Activated B cell treated with CpG ODN at 0.5 μM for 24 hours (primary cell): ENCODE data around the gene SCAMP4. TPM values are rescaled to one million over a fixed set of nuclear protein-coding genes. Genes with fewer than 3 reads are reported as not detected.

ENCODE experiments used
- ATAC-seq: fragments of 200-7000 bp; cut with Tn5 transposase; one replicate; pipeline ENCODE4 v1.10.0; 2021; ENCODE audit warnings: low read depth, mild to moderate bottlenecking, moderate library complexity
- CTCF ChIA-PET: fragments of 350-600 bp; sonication (Branson Sonifier 250); formaldehyde crosslinking; loops from one replicate; lab custom pipeline; 2021; ENCODE audit warnings: antibody characterized with exemption; lab: Charles Lee
- POLR2A ChIA-PET: fragments of 350-600 bp; sonication (Branson Sonifier 250); formaldehyde crosslinking; loops from one replicate; lab custom pipeline; 2021; ENCODE audit warnings: antibody characterized with exemption; lab: Charles Lee
- DNase-seq: peaks from one replicate; pipeline ENCODE4 v3.0.0; 2022
- H3K27ac Mint-ChIP-seq: one replicate; pipeline ENCODE4 v1.8.0; 2020; ENCODE audit warnings: mixed read lengths
- H3K27me3 Mint-ChIP-seq: one replicate; pipeline ENCODE4 v1.8.0; 2021; ENCODE audit warnings: mixed read lengths
- H3K36me3 Mint-ChIP-seq: one replicate; pipeline ENCODE4 v1.8.0; 2021; ENCODE audit warnings: low read depth, mixed read lengths
- H3K4me1 Mint-ChIP-seq: one replicate; pipeline ENCODE4 v1.8.0; 2021; ENCODE audit warnings: mixed read lengths
- H3K4me3 Mint-ChIP-seq: one replicate; pipeline ENCODE4 v1.8.0; 2020; ENCODE audit warnings: mild to moderate bottlenecking, mixed read lengths
- H3K9me3 Mint-ChIP-seq: one replicate; pipeline ENCODE4 v1.8.0; 2020; ENCODE audit warnings: mixed read lengths
- intact Hi-C: fragments of 100-400 bp; cut with micrococcal nuclease; formaldehyde crosslinking; loops from one replicate; pipeline ENCODE4 v1.15.1; 2024
- total RNA-seq: library from RNA; stranded (reverse); gene quantifications from 2 replicates; pipeline ENCODE4 v1.2.3, GENCODE V29; 2022
- TF ChIP-seq, protein P1 (sequence below): fragments of 200-600 bp; IDR thresholded peaks from one replicate; pipeline ENCODE4 v1.8.0; 2022; ENCODE audit warnings: antibody characterized with exemption, mild to moderate bottlenecking

The SCAMP4 gene
- total RNA-seq, 1 donor from 2014 or later, result 59.7 TPM

DNA sequence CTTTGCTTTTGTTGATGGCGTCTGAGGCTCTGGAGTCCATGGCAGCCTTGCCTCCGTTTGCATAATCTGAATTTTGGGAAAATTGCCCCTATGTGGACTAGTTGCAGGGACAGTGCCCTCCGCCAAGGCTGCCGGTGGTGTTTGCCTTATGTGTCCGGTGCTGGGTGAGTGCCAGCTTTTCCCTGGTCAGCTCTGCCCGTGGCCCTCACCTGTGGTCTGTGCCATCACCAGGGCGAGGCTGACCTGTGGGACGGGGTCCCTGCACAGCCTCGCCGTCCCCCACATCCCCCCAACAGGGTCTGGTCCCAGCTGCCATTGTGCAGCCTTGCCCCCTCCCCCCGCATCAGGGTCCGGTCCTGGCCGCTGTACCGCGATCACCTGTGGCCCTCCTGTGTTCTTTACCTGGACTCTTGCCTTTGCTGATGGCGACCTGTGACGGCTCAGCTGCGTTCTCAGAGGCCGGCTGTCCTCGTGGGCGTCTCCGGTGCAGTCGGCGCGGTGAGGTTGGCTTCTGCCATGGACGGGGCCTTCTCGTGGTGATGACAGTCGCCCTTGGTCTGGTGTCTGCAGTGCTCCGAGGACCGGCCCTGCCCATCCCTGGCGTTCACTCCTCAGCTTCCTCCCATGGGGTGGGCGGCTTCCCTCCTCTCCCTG is 48.4 kb downstream of the SCAMP4 start:
- H3K27ac Mint-ChIP-seq, result no peak overlapping the region
- no peaks in the 10 kb centered on the region for H3K9me3 Mint-ChIP-seq
- TF ChIP-seq, protein P1, sequence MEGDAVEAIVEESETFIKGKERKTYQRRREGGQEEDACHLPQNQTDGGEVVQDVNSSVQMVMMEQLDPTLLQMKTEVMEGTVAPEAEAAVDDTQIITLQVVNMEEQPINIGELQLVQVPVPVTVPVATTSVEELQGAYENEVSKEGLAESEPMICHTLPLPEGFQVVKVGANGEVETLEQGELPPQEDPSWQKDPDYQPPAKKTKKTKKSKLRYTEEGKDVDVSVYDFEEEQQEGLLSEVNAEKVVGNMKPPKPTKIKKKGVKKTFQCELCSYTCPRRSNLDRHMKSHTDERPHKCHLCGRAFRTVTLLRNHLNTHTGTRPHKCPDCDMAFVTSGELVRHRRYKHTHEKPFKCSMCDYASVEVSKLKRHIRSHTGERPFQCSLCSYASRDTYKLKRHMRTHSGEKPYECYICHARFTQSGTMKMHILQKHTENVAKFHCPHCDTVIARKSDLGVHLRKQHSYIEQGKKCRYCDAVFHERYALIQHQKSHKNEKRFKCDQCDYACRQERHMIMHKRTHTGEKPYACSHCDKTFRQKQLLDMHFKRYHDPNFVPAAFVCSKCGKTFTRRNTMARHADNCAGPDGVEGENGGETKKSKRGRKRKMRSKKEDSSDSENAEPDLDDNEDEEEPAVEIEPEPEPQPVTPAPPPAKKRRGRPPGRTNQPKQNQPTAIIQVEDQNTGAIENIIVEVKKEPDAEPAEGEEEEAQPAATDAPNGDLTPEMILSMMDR, result no peak
- no peak for ATAC-seq
- H3K36me3 Mint-ChIP-seq, result peaks cover 30% of the 10 kb centered on the region
- CTCF ChIA-PET, result no interaction called here
- intact Hi-C loops, result no loop called here
- no peak for DNase-seq
- H3K4me3 Mint-ChIP-seq, result no peak overlapping the region
- H3K27me3 Mint-ChIP-seq, result no peaks in the 10 kb centered on the region
- POLR2A ChIA-PET, result interaction anchor here (0.5 to 0.6 kb wide), 2 partner anchors 251 to 726 kb away, joined by 3 read pairs; no protein-coding TSS in a partner anchor
- H3K4me1 Mint-ChIP-seq, result peaks cover 23% of the 10 kb centered on the region

DNA sequence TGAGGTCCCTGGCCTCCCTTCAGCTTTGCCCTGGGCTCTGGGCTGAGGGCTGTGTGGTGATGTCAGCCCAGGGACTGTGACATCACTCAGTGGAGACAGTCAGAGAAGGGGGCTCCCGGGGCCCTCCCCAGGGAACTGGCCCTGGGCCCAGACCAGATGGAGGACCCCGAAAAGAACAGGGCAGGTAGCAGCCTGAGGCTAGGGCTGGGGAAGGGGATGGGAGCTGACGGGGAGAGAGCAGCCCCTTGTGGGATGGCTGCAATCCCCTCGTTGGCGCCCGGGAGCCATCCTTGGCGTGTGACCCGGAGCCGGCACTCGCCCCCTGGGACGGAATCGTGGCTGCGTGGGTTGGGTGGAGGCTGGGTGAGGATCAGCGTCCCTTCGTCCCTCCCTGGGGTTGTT is 49.3 kb downstream of the SCAMP4 start:
- DNase-seq, result no peak
- Mint-ChIP-seq H3K27me3 (no peaks in the 10 kb centered on the region), H3K36me3 (peaks cover 27% of the 10 kb centered on the region), H3K4me1 (peaks cover 19% of the 10 kb centered on the region), H3K27ac (no peak overlapping the region), H3K9me3 (no peaks in the 10 kb centered on the region), H3K4me3 (no peak overlapping the region)
- CTCF ChIA-PET, result no interaction called here
- POLR2A ChIA-PET, result interaction anchor here (0.6 kb wide), 1 partner anchor 598 kb away, joined by 7 read pairs; no protein-coding TSS in a partner anchor
- intact Hi-C loops, result no loop called here
- TF ChIP-seq, protein P1, result no peak
- no peak for ATAC-seq

DNA sequence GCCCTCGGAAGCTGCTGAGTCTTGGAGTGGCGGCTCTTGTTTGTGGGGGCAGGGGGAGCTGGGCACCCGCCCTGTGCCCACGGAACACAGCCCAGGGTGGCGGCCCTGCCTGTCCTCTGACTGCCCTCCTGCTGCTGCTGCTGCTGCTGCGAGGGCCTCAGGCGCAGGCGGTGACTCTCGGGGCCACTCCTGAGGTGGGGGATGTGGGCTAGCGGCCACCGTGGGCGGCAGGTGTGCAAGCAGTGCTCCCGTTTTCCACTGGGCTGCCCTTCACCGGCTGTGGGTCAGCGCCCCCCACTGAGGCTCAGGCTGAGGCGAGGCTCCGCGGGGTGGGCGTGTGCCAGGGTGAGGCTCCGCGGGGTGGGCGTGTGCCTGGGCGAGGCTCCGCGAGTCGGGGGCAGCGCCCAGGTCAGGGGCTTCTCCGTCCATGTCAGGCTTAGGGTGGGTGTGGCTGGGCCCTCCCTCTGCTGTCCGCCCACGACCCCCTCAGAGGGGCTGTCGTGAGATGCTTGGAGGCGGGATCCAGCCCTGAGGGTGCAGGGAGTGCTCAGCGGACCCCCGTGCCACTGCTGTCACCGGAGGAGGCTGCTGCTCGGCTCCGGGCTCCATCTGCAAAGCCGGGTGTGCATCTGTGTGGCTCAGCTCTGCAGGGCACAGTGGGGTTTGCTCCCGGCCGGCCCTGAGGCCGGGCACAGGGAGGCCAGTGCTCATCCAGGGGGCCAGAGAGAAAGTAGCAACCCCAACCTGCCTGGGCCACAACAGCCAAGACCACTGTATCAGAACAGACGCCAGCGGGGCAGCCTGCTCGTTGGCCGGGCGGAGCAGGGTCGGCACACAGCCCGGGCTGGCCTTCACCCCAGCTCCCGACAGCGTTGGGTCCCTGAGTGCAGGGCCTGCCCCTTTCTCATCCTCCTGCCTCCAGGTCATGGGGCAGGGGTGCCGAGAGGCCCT is 50.2 kb downstream of the SCAMP4 start:
- Mint-ChIP-seq H3K27ac (no peak overlapping the region), H3K4me1 (peaks cover 22% of the 10 kb centered on the region), H3K36me3 (peaks cover 26% of the 10 kb centered on the region), H3K9me3 (no peaks in the 10 kb centered on the region), H3K27me3 (no peaks in the 10 kb centered on the region), H3K4me3 (no peak overlapping the region)
- POLR2A ChIA-PET, result no interaction called here
- intact Hi-C loops, result no loop called here
- ATAC-seq, result no peak
- no peak for DNase-seq
- TF ChIP-seq, protein P1, result no peak
- CTCF ChIA-PET, result no interaction called here

GRCh38 chr19:1956122-1956494 is 50.9 kb downstream of the SCAMP4 start:
- Mint-ChIP-seq H3K9me3 (no peaks in the 10 kb centered on the region), H3K27me3 (no peaks in the 10 kb centered on the region), H3K27ac (no peak overlapping the region), H3K4me3 (no peak overlapping the region), H3K36me3 (peaks cover 26% of the 10 kb centered on the region), H3K4me1 (peaks cover 24% of the 10 kb centered on the region)
- DNase-seq, result no peak
- TF ChIP-seq, protein P1, result no peak
- intact Hi-C loops, result no loop called here
- no peak for ATAC-seq
- ChIA-PET POLR2A (no interaction called here), CTCF (no interaction called here)

- no peaks in the 10 kb centered on the region for H3K9me3 Mint-ChIP-seq
- TF ChIP-seq, protein P1, result no peak
- H3K4me1 Mint-ChIP-seq, result peaks cover 23% of the 10 kb centered on the region
- no peak overlapping the region for H3K27ac Mint-ChIP-seq
- no peak for ATAC-seq
- no peak for DNase-seq
- intact Hi-C loops, result no loop called here
- no peaks in the 10 kb centered on the region for H3K27me3 Mint-ChIP-seq
- ChIA-PET POLR2A (no interaction called here), CTCF (no interaction called here)
- H3K36me3 Mint-ChIP-seq, result peaks cover 29% of the 10 kb centered on the region
- no peak overlapping the region for H3K4me3 Mint-ChIP-seq
Observed at GRCh38 chr19:1956868-1957492, 51.8 kb downstream of the SCAMP4 start.
